HEK293 (cell line): Measurements from ENCODE around the gene HOXB1.

Experiments
- CTCF ChIA-PET: fragments of 350-600 bp; formaldehyde crosslinking; extraction: SDS; loops from one replicate; lab custom pipeline; 2021; ENCODE audit warnings: antibody characterized with exemption; lab: Yijun Ruan, JAX
- POLR2A ChIA-PET: fragments of 300-600 bp; formaldehyde crosslinking; extraction: SDS; loops from one replicate; lab custom pipeline; 2020; ENCODE audit warnings: antibody characterized with exemption, inconsistent platforms; lab: Yijun Ruan, JAX
- H3K27ac ChIP-seq: fragments of 200-500 bp; sonication (Bioruptor generic); 2 replicates; pipeline ENCODE4 v1.5.1; 2014; ENCODE audit warnings: low read depth, low read length, control low read depth, inconsistent platforms; ENCODE audit errors: extremely low read depth
- H3K36me3 ChIP-seq, 2 experiments: fragments of 200-500 bp in 1 of 2; sonication (Bioruptor generic) in 1 of 2; 1 replicate in 1 of 2; 2 replicates in 1 of 2; pipeline ENCODE4 v1.5.1; 2014 to 2017; ENCODE audit warnings: inconsistent platforms in 2 of 2, low read length in 2 of 2; ENCODE audit not compliant: control insufficient read depth in 2 of 2, insufficient read depth in 1 of 2
- H3K4me1 ChIP-seq: fragments of 200-500 bp; sonication (Bioruptor generic); 2 replicates; pipeline ENCODE4 v1.5.1; 2014; ENCODE audit warnings: mild to moderate bottlenecking, low read length, inconsistent platforms; ENCODE audit not compliant: control insufficient read depth, insufficient read depth
- H3K4me3 ChIP-seq: 2 replicates; pipeline ENCODE4 v1.5.1; 2011; ENCODE audit warnings: low read depth, mild to moderate bottlenecking, control low read depth, low read length, moderate library complexity
- H3K9me3 ChIP-seq: fragments of 200-500 bp; sonication (Bioruptor generic); 2 replicates; pipeline ENCODE4 v1.5.1; 2014; ENCODE audit warnings: low read depth, low read length, inconsistent platforms; ENCODE audit not compliant: control insufficient read depth, insufficient read depth
- FEZF1 ChIP-seq: fragments of 450-650 bp; formaldehyde crosslinking; IDR thresholded peaks from 2 replicates; pipeline ENCODE4 v1.5.1; 2016; ENCODE audit warnings: missing biosample characterization, missing genetic modification characterization
- HOXC10 ChIP-seq: sonication (generic); formaldehyde crosslinking; IDR thresholded peaks from 2 replicates; pipeline ENCODE4 v1.8.1; 2023; ENCODE audit warnings: mild to moderate bottlenecking, missing genetic modification reagents
- IKZF3 ChIP-seq: fragments of 450-650 bp; IDR thresholded peaks from 2 replicates; pipeline ENCODE4 v1.5.0; 2018; ENCODE audit warnings: missing biosample characterization, mild to moderate bottlenecking, missing genetic modification characterization, moderate library complexity
- MEIS1 ChIP-seq: sonication (generic); formaldehyde crosslinking; IDR thresholded peaks from 2 replicates; pipeline ENCODE4 v1.8.1; 2022; ENCODE audit warnings: missing genetic modification reagents, mild to moderate bottlenecking, borderline replicate concordance
- PRDM1 ChIP-seq: fragments of 450-650 bp; formaldehyde crosslinking; IDR thresholded peaks from 2 replicates; pipeline ENCODE4; 2016; ENCODE audit warnings: missing biosample characterization, missing genetic modification characterization
- PRDM10 ChIP-seq: fragments of 450-650 bp; formaldehyde crosslinking; IDR thresholded peaks from 2 replicates; pipeline ENCODE4 v1.5.1; 2016; ENCODE audit warnings: missing biosample characterization, missing genetic modification characterization
- SCRT2 ChIP-seq: fragments of 450-650 bp; formaldehyde crosslinking; IDR thresholded peaks from 2 replicates; pipeline ENCODE4 v1.5.1; 2016; ENCODE audit warnings: missing biosample characterization, missing genetic modification characterization
- WT1 ChIP-seq: fragments of 450-650 bp; formaldehyde crosslinking; IDR thresholded peaks from 2 replicates; pipeline ENCODE4 v1.5.1; 2016; ENCODE audit warnings: missing biosample characterization, missing genetic modification characterization
- ZFP37 ChIP-seq: fragments of 450-650 bp; formaldehyde crosslinking; IDR thresholded peaks from 2 replicates; pipeline ENCODE4 v1.5.1; 2016; ENCODE audit warnings: missing biosample characterization, missing genetic modification characterization
- ZNF132 ChIP-seq: fragments of 450-650 bp; formaldehyde crosslinking; IDR thresholded peaks from 2 replicates; pipeline ENCODE4 v1.5.1; 2017; ENCODE audit warnings: missing biosample characterization, missing genetic modification characterization, borderline replicate concordance
- ZNF19 ChIP-seq: fragments of 450-650 bp; formaldehyde crosslinking; IDR thresholded peaks from 2 replicates; pipeline ENCODE4; 2016; ENCODE audit warnings: missing biosample characterization, missing genetic modification characterization, low read depth
- ZNF2 ChIP-seq: fragments of 450-650 bp; formaldehyde crosslinking; IDR thresholded peaks from 2 replicates; pipeline ENCODE4 v1.5.1; 2016; ENCODE audit warnings: missing biosample characterization, missing genetic modification characterization
- ZNF335 ChIP-seq: fragments of 450-650 bp; formaldehyde crosslinking; conservative IDR thresholded peaks from 2 replicates; pipeline ENCODE4 v1.5.1; 2016; ENCODE audit warnings: missing biosample characterization, missing genetic modification characterization
- ZNF362 ChIP-seq: fragments of 450-650 bp; formaldehyde crosslinking; IDR thresholded peaks from 2 replicates; pipeline ENCODE4 v1.5.1; 2016; ENCODE audit warnings: missing biosample characterization, missing genetic modification characterization
- ZNF366 ChIP-seq: fragments of 450-650 bp; formaldehyde crosslinking; conservative IDR thresholded peaks from 2 replicates; pipeline ENCODE4 v1.5.1; 2016; ENCODE audit warnings: missing biosample characterization, missing genetic modification characterization
- ZNF449 ChIP-seq: fragments of 450-650 bp; formaldehyde crosslinking; IDR thresholded peaks from 2 replicates; pipeline ENCODE4 v1.5.1; 2017; ENCODE audit warnings: missing biosample characterization, mild to moderate bottlenecking, missing genetic modification characterization, moderate library complexity
- ZNF558 ChIP-seq: fragments of 450-650 bp; formaldehyde crosslinking; IDR thresholded peaks from 2 replicates; pipeline ENCODE4 v1.5.1; 2016; ENCODE audit warnings: missing biosample characterization, missing genetic modification characterization
- ZNF580 ChIP-seq: fragments of 450-650 bp; formaldehyde crosslinking; IDR thresholded peaks from 2 replicates; pipeline ENCODE4 v1.5.1; 2016; ENCODE audit warnings: missing biosample characterization, missing genetic modification characterization
- ZNF585B ChIP-seq: fragments of 450-650 bp; formaldehyde crosslinking; IDR thresholded peaks from 2 replicates; pipeline ENCODE4 v1.5.1; 2016; ENCODE audit warnings: missing biosample characterization, missing genetic modification characterization
- ZNF621 ChIP-seq: fragments of 450-650 bp; formaldehyde crosslinking; IDR thresholded peaks from 2 replicates; pipeline ENCODE4 v1.5.1; 2017; ENCODE audit warnings: missing biosample characterization, missing genetic modification characterization
- ZNF692 ChIP-seq: fragments of 450-650 bp; formaldehyde crosslinking; IDR thresholded peaks from 2 replicates; pipeline ENCODE4 v1.5.1; 2016; ENCODE audit warnings: missing biosample characterization, missing genetic modification characterization
- ZNF768 ChIP-seq: fragments of 450-650 bp; formaldehyde crosslinking; IDR thresholded peaks from 2 replicates; pipeline ENCODE4 v1.5.1; 2018; ENCODE audit warnings: missing biosample characterization, mild to moderate bottlenecking, missing genetic modification characterization
- ZSCAN16 ChIP-seq: fragments of 450-650 bp; formaldehyde crosslinking; IDR thresholded peaks from 2 replicates; pipeline ENCODE4 v1.5.1; 2016; ENCODE audit warnings: missing biosample characterization, missing genetic modification characterization

The HOXB1 gene

GRCh38 chr17:48488548-48489106 lies 42.2 kb downstream of the HOXB1 start:
- Histone ChIP-seq H3K36me3 (no peaks in the 10 kb centered on the region), H3K4me3 (no peak overlapping the region), H3K4me1 (peaks cover 25% of the 10 kb centered on the region), H3K27ac (no peak overlapping the region), H3K9me3 (no peaks in the 10 kb centered on the region)
- ChIA-PET POLR2A (interaction anchor here (0.7 kb wide), 1 partner anchor 982 kb away, joined by 4 read pairs; no protein-coding TSS in a partner anchor), CTCF (interaction anchor here (0.7 kb wide), 1 partner anchor 82 kb away, joined by 7 read pairs; no protein-coding TSS in a partner anchor)
- TF ChIP-seq ZNF449 (no peak), PRDM1 (tag by site-specific recombination) (0 out of 2 replicates have a peak, but pooled peaks have one; percentile 26), ZNF19 (no peak), MEIS1 (CRISPR knock-in tag) (no peak), ZNF768 (tag by site-specific recombination) (peak; percentile 77), ZNF580 (tag by site-specific recombination) (no peak), PRDM10 (tag by site-specific recombination) (peak; percentile 69), ZNF621 (tag by site-specific recombination) (no peak), FEZF1 (peak; percentile 59), HOXC10 (CRISPR knock-in tag) (no peak)

- CTCF ChIA-PET = interaction anchor here (0.5 to 2.0 kb wide), 4 partner anchors 11 to 115 kb away, joined by 3 to 9 read pairs (median 6); no protein-coding TSS in a partner anchor
Observed at GRCh38 chr17:48487221-48487620, 43.6 kb downstream of the HOXB1 start.

GRCh38 chr17:48486557-48486956 lies 44.3 kb downstream of the HOXB1 start:
- TF ChIP-seq ZNF335 = peak; percentile 26; the same call in 1 of the 2 replicates
- no peak for TF ChIP-seq ZNF692 (tag by site-specific recombination)
- no peak for TF ChIP-seq ZNF558 (tag by site-specific recombination)
- TF ChIP-seq ZSCAN16 (tag by site-specific recombination) = peak; percentile 90
- no peak for TF ChIP-seq ZFP37 (tag by site-specific recombination)
- TF ChIP-seq SCRT2 (tag by site-specific recombination) = no peak
- no peak for TF ChIP-seq ZNF19
- TF ChIP-seq WT1 (tag by site-specific recombination) = no peak
- no peak for TF ChIP-seq ZNF2
- TF ChIP-seq ZNF362 (tag by site-specific recombination) = no peak
- TF ChIP-seq ZNF366 (tag by site-specific recombination) = 0 out of 2 replicates have a peak, but pooled peaks have one; percentile 21
- no peak for TF ChIP-seq IKZF3 (tag by site-specific recombination)
- POLR2A ChIA-PET = interaction anchor here (0.6 to 1.7 kb wide), 4 partner anchors 14 to 187 kb away, joined by 3 to 6 read pairs (median 4); no protein-coding TSS in a partner anchor
- Histone ChIP-seq H3K36me3 (no peaks in the 10 kb centered on the region), H3K9me3 (no peaks in the 10 kb centered on the region), H3K27ac (no peak overlapping the region; the same call in 1 of the 2 replicates), H3K4me1 (peaks cover 20% of the 10 kb centered on the region), H3K4me3 (no peak overlapping the region)
- CTCF ChIA-PET = interaction anchor here (0.5 to 2.0 kb wide), 7 partner anchors 12 to 270 kb away, joined by 3 to 9 read pairs (median 3); no protein-coding TSS in a partner anchor

More at GRCh38 chr17:48487221-48487620, 43.6 kb downstream of the HOXB1 start:
- Histone ChIP-seq H3K9me3 (no peaks in the 10 kb centered on the region), H3K4me3 (no peak overlapping the region), H3K36me3 (no peaks in the 10 kb centered on the region), H3K4me1 (peaks cover 20% of the 10 kb centered on the region), H3K27ac (no peak overlapping the region; the same call in 1 of the 2 replicates)
- POLR2A ChIA-PET = interaction anchor here (1.4 to 1.7 kb wide), 2 partner anchors 15 to 18 kb away, joined by 4 to 6 read pairs; no protein-coding TSS in a partner anchor
- TF ChIP-seq ZNF132 (tag by site-specific recombination) (no peak), ZNF585B (tag by site-specific recombination) (no peak)
